Measurements from ENCODE around the gene CDH23.
A peak's percentile ranks its signal among the peaks of the same experiment; 100 is the strongest.

- TF ChIP-seq NFIC (IDR thresholded peaks at IDR 0.05), result no peak
- no peak for TF ChIP-seq ZBTB33 (CRISPR knock-in tag; IDR thresholded peaks at IDR 0.05)
- 0 out of 4 replicates have a peak, but pooled peaks of 1 of the 2 experiments have one; percentile 17 for TF ChIP-seq RCOR1 (IDR thresholded peaks at IDR 0.05; ENCODE audit: borderline replicate concordance in 1 of 2, low read depth in 2 of 2, low read length in 2 of 2)
- no peak for TF ChIP-seq USF2 (CRISPR knock-in tag; IDR thresholded peaks at IDR 0.05)
- TF ChIP-seq RBM39 (optimal IDR thresholded peaks at IDR 0.05; ENCODE audit: low read depth, low read length), result no peak
- no peak for TF ChIP-seq JUN (IDR thresholded peaks at IDR 0.05; ENCODE audit: borderline replicate concordance, low read depth, low read length)
- no peak for TF ChIP-seq JUN (CRISPR knock-in tag; IDR thresholded peaks at IDR 0.05; ENCODE audit: borderline replicate concordance)
- TF ChIP-seq TAF7 (tag; IDR thresholded peaks at IDR 0.05), result no peak
- no peak for TF ChIP-seq PHB2 (IDR thresholded peaks at IDR 0.05; ENCODE audit: low read depth)
- no peak for TF ChIP-seq POLR2AphosphoS5 (IDR thresholded peaks at IDR 0.05; ENCODE audit: control insufficient read depth, insufficient read depth, low read depth, low read length)
- no peak for TF ChIP-seq CBFA2T2 (conservative IDR thresholded peaks at IDR 0.05)
- no peak for TF ChIP-seq CTCF (IDR thresholded peaks at IDR 0.05 in 2 of 3, conservative IDR thresholded peaks at IDR 0.05 in 1 of 3; ENCODE audit: insufficient read depth in 2 of 3, low read depth in 1 of 3, low read length in 3 of 3)
- no peak for TF ChIP-seq EZH2 (IDR thresholded peaks at IDR 0.05; ENCODE audit: borderline replicate concordance, low read depth, low read length)
Observed at GRCh38 chr10:71657604-71658466, 261.1 kb downstream of the CDH23 start.
